PC-3 (cell line): Measurements from ENCODE around the gene MGMT.

Experiments
- CTCF ChIP-seq: fragments of 300-600 bp; sonication (generic); conservative IDR thresholded peaks from 2 replicates; pipeline ENCODE4 v1.5.1; 2017; ENCODE audit warnings: antibody characterized with exemption, low read depth, mild to moderate bottlenecking, low read length
- EZH2 ChIP-seq: fragments of 300-600 bp; sonication (generic); IDR thresholded peaks from one replicate; pipeline ENCODE4 v1.6.1; 2017; ENCODE audit warnings: antibody characterized with exemption, mild to moderate bottlenecking, low read length; ENCODE audit not compliant: unreplicated experiment
- EZH2phosphoT487 ChIP-seq: fragments of 300-600 bp; sonication (generic); IDR thresholded peaks from 2 replicates; pipeline ENCODE4 v1.6.1; 2018; ENCODE audit warnings: mild to moderate bottlenecking, antibody characterized with exemption, low read length, borderline replicate concordance

GRCh38 chr10:129531969-129532660, 65.1 kb downstream of the MGMT start:
- no peak for TF ChIP-seq CTCF
- no peak for TF ChIP-seq EZH2
- no peak for TF ChIP-seq EZH2phosphoT487
